Measurements from ENCODE around the gene LIG1.

The LIG1 gene

GRCh38 chr19:48069435-48069834, 100.7 kb downstream of the LIG1 start:
- no peak for DNase-seq
